Naive thymus-derived CD8-positive, alpha-beta T cell (primary cell): ENCODE results near the gene GRIK4. TPM values are rescaled to one million over a fixed set of nuclear protein-coding genes. Genes with fewer than 3 reads are reported as not detected.

Experiments
- ATAC-seq, 2 donors: fragments of 150-1000 bp; cut with Tn5 transposase in 1 of 2; sonication (Bioruptor Pico), chemical (Tn5 transposase) in 1 of 2; 1 replicate in 1 of 2; 2 replicates in 1 of 2; pipeline ENCODE4 v1.10.0; 2021; ENCODE audit warnings: mild to moderate bottlenecking in 2 of 2, moderate library complexity in 2 of 2
- POLR2A ChIA-PET: fragments of 350-600 bp; sonication (Branson Sonifier 250); formaldehyde crosslinking; loops from one replicate; lab custom pipeline; 2021; ENCODE audit warnings: antibody characterized with exemption; lab: Charles Lee
- DNase-seq, 10 donors: peaks; one replicate each; pipeline versions ENCODE4 v3.0.0 to v3.0.0-alpha.2; 2020 to 2022
- H3K27ac Mint-ChIP-seq, 10 donors: one replicate each; pipeline ENCODE4 v1.8.0; 2020 to 2022; ENCODE audit warnings: mild to moderate bottlenecking in 10 of 10, mixed read lengths in 10 of 10, moderate library complexity in 4 of 10, inconsistent platforms in 1 of 10
- H3K27me3 Mint-ChIP-seq, 5 donors: one replicate each; pipeline ENCODE4 v1.8.0; 2021 to 2022; ENCODE audit warnings: mixed read lengths in 5 of 5
- H3K36me3 Mint-ChIP-seq, 3 donors: one replicate each; pipeline ENCODE4 v1.8.0; 2020 to 2022; ENCODE audit warnings: mixed read lengths in 3 of 3, mild to moderate bottlenecking in 2 of 3, inconsistent platforms in 1 of 3
- H3K4me1 Mint-ChIP-seq, 4 donors: one replicate each; pipeline ENCODE4 v1.8.0; 2021 to 2022; ENCODE audit warnings: mixed read lengths in 4 of 4
- H3K4me3 Mint-ChIP-seq, 10 donors: one replicate each; pipeline ENCODE4 v1.8.0; 2020 to 2022; ENCODE audit warnings: mild to moderate bottlenecking in 10 of 10, mixed read lengths in 10 of 10, moderate library complexity in 6 of 10, inconsistent platforms in 1 of 10
- H3K9me3 Mint-ChIP-seq, 9 donors: one replicate each; pipeline ENCODE4 v1.8.0; 2020 to 2022; ENCODE audit warnings: mixed read lengths in 9 of 9, mild to moderate bottlenecking in 3 of 9, inconsistent platforms in 1 of 9, moderate library complexity in 1 of 9
- polyA plus RNA-seq, 3 donors: library from polyadenylated mRNA; unstranded; fragments of 300-500 nt; fragmentation: Illumina TruSeq; gene quantifications; one replicate each; pipeline ENCODE4 v1.2.3, GENCODE V29; 2021
- total RNA-seq, 8 experiments: library from RNA in 2 of 8; stranded (reverse) in 2 of 8; gene quantifications; one replicate each; pipeline ENCODE4 v1.2.3 and lab custom pipeline; 2021 to 2026

GRIK4 gene
- total and polyA plus RNA-seq, 5 experiments from 2014 or later, result not detected

DNA sequence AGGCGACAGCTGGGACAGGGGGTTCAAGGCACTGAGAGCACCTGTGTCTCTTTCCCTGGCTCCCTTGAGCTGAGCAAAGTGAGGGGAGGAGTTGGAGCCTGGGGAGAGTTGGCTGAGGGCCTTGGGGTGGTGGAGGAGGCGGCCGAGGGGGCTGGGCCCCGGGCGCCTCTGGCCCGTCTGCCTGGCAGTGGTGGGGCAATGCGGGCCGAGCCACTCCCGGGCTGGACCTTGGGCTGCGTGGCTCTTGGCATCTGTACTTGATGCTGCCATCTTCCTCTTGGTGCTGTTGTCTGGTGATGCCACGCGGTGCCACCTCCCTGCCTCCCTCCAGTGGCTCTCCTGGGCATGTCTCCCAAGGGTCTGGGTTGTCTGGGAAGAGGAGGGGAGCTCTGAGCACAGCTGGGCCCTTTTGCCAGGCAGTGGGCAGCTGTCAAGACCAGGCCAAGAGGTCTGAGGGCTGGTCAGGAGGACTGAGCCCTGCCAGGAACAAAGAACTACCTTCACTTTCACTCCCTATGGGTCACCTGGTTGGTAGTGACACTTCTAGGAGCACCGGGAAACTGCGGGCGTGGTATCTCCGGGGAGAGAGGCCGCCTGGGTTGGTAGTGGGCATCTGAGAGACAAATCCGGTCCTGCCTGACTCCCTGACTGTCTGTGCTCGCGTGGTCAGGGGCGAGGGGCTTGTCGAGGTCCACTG, 1.3 kb downstream of the GRIK4 start:
- no peak for ATAC-seq
- Mint-ChIP-seq H3K27ac (peak overlapping the region in 1 of 10 donors; percentile 27), H3K4me1 (peaks cover 3 to 6% (median 4%) of the 10 kb centered on the region in 4 donors), H3K36me3 (no peaks in the 10 kb centered on the region), H3K9me3 (peaks cover 0 to 2% (median 0%) of the 10 kb centered on the region in 9 donors), H3K4me3 (peak overlapping the region in 8 of 10 donors; percentile 23 to 70 (median 43)), H3K27me3 (peaks cover 49 to 93% (median 68%) of the 10 kb centered on the region in 5 donors)
- no peak for DNase-seq
- POLR2A ChIA-PET, result no interaction called here

DNA sequence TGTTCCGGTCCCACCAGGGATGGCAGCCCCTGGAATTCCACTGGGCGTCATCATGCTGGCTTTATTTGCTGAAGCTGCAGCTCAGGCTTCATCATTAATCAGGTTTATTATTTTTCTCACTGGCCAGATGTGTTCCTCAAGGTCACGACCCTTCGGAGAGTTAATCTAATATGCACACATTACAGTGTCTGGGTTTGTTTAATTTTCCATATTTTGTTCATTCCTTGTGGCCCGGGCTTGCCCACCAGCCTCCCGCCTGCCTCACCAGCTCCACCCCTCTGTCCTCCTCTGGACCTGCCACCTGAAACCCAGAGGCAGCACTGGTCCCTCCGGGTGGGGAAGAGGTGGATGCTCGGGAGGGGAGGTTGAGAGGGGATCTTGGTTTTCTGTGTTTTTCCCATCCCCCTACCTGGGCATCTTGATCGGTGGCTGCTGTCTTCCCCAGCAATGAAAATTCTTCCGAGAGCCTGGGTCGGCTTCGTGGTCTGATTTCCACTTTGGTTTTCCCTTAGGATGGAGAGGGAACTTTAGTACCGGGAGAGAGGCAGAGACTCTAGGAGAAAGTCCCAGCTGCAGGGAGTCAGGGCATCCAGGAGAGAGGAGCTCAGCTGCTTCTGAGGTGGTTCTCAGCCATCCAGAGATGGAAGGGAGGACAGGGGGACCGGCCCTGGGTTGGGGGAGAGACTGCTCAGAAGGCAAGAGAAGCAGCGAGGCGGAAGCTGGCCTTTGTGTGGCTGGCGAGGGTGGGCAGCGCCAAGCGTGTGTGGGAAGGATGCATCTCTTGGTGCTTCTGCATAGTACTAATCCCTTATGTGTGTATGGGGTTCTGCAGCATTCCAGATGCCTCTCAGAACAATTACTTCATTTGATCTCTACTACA, 2.1 kb downstream of the GRIK4 start:
- Mint-ChIP-seq H3K4me1 (peaks cover 3 to 6% (median 4%) of the 10 kb centered on the region in 4 donors), H3K36me3 (no peaks in the 10 kb centered on the region), H3K27me3 (peaks cover 44 to 88% (median 65%) of the 10 kb centered on the region in 5 donors), H3K4me3 (peak overlapping the region in 7 of 10 donors; percentile 36 to 62 (median 50)), H3K9me3 (peaks cover 0 to 2% (median 0%) of the 10 kb centered on the region in 9 donors), H3K27ac (no peak overlapping the region)
- no peak for ATAC-seq
- POLR2A ChIA-PET, result no interaction called here
- no peak for DNase-seq

DNA sequence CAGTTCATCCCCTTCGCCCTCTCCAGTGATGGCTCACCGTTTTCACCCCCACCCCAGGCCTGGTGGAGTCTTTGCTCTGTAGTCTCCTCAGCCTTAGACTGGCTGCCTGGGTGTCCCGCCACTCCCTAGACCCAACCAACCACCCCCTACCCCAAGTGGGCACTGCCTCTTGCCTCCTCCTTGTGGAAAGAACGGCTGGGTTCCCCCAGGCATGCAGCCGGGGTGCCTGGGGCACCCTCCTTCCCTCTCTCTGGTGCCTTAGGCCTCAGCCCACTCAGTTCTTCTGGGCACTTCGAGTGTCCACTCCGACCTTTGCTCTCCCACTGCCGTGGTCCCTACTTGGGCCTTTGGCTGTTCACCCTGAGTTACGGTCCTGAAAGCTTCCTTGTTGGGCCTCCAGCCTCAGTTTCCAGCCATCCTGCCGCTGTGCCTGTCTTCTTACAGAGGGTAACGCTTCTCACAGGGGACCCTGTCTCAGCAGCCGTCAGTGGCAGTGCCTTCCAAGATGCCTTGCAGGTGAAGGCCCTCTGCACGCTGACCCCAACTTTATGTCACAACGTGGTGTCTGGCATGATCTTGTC, 3.1 kb downstream of the GRIK4 start:
- Mint-ChIP-seq H3K4me3 (peak overlapping the region in 3 of 10 donors; percentile 7 to 78 (median 48)), H3K27me3 (peaks cover 39 to 79% (median 57%) of the 10 kb centered on the region in 5 donors), H3K36me3 (no peaks in the 10 kb centered on the region), H3K9me3 (no peaks in the 10 kb centered on the region), H3K4me1 (peaks cover 3 to 6% (median 4%) of the 10 kb centered on the region in 4 donors), H3K27ac (peak overlapping the region in 2 of 10 donors; percentile 36 to 67)
- POLR2A ChIA-PET, result no interaction called here
- DNase-seq (no peak), ATAC-seq (no peak)

DNA sequence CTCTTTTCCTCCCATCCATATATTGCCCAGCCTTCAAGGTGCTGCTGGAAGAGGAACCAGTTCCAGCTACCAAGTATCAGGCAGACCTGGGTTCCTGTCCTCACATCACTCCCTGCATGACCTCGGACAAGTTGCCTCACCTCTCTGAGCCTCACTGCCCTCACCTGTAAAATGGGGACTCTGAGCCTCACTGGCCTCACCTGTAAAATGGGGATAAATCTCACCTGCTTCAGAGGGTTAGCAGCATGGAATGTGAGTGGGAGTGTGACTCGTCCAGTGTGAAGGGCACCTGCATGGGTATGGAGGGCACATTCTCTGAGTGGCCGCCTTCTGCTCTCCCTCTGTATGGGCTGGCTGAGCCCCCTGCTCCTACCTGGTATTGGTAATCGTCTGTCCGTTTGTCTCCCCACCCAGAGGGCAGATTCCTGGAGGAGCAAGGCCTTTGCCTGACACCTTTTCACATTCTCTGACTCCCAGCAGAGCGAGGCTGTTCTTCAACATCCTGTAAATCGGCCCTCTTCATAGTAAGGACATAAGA, 3.7 kb downstream of the GRIK4 start:
- ATAC-seq (no peak), DNase-seq (no peak)
- peaks cover 3 to 6% (median 4%) of the 10 kb centered on the region in 4 donors for H3K4me1 Mint-ChIP-seq
- peak overlapping the region in 1 of 10 donors; percentile 26 for H3K4me3 Mint-ChIP-seq
- H3K36me3 Mint-ChIP-seq, result no peaks in the 10 kb centered on the region
- no peaks in the 10 kb centered on the region for H3K9me3 Mint-ChIP-seq
- POLR2A ChIA-PET, result no interaction called here
- peak overlapping the region in 1 of 10 donors; percentile 67 for H3K27ac Mint-ChIP-seq
- H3K27me3 Mint-ChIP-seq, result peaks cover 35 to 73% (median 53%) of the 10 kb centered on the region in 5 donors

DNA sequence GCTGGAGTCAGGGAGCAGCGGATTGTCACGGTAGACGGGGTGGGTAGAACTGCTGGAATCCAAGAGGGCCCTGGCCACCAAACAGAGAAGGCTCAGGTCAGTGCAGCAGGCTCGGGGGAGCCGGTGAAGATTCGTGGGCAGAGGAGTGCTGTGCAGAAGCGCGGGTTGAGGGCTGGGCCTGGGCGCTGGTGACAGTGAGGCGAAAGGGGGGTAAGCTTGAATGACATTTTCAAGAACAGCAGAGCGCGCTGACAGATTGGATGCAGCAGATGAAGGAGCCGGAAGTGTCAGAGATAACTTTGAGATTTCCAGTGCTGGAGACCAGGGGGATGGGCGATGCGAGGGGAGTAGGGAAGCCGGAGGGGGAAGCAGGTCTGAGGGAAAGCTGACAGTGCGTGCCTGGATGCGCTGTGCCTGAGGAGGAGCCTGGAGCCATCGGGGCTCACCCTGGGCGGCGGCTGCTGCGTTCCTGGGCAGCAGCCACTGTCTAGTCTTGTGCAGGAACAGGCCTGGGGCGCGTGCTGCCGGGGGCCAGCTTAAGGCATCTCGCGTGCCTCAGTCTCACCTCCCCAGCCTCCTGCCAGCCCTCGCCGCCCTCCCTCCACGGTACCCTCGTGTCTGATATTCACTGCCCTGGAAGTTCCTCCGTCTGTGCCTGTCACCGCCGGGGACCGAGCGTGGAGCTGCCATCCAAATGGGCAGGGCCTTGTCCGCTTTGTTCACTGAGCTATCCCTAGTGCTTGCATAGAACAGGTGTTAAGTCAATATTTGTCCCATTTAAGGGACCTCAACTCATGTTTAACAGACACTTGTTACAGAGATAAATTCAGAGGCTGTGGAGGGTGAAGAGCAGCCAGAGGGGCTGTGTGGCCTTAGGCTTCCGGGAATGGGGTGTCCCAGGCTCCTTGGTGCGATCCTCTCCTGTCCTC, 5.2 kb downstream of the GRIK4 start:
- Mint-ChIP-seq H3K36me3 (no peaks in the 10 kb centered on the region), H3K27me3 (peaks cover 29 to 66% (median 48%) of the 10 kb centered on the region in 5 donors), H3K4me1 (peaks cover 0 to 6% (median under 1%) of the 10 kb centered on the region in 4 donors), H3K9me3 (no peaks in the 10 kb centered on the region), H3K4me3 (no peak overlapping the region), H3K27ac (peak overlapping the region in 1 of 10 donors; percentile 10)
- no peak for ATAC-seq
- no peak for DNase-seq
- POLR2A ChIA-PET, result no interaction called here

DNA sequence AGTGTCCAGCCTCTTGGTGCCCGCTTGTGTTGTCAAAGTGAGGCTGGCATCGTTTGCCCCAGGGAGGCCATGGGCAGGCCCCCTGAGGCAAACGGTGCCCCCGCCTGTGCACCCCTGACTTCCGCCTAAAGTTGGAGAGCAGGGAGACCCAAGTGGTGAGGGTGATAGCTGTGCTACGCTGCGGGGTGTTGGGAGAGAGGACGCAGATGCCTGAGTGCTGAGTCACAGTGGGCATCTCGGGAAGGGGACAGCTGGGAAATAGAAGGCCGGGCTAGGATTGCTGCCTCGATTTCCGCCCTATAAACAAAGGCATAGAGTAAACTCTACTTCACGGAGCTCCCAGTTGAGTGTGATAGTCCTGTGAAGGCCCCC, 5.8 kb downstream of the GRIK4 start:
- peaks cover 32 to 70% (median 51%) of the 10 kb centered on the region in 5 donors for H3K27me3 Mint-ChIP-seq

DNA sequence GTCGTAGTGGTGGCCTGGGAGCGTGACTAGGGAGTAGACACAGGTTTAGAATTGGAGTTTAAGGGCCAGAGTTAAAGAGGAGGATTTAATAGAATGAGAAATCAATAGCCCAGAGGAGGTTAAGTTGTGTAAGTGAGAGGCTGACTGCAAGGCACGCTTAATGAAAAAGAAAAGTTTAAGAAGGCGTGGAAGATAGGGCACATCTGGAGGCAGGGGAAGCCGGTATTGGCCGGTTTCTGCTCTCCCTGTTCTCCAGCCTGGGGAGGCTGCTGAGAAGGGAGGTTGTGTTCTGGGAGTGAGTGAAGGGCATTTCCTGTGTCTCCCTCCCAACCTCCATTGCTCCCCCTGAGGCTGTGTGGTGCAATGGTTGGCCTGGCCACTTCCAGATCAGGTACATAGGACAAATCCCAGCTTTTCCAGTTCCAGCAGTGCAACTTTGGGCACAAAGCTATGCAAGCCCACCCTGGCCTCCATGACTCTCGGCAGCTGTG, 6.3 kb downstream of the GRIK4 start:
- POLR2A ChIA-PET, result no interaction called here
- no peak overlapping the region for H3K27ac Mint-ChIP-seq
- peaks cover 0 to under 1% (median 0%) of the 10 kb centered on the region in 9 donors for H3K9me3 Mint-ChIP-seq
- H3K27me3 Mint-ChIP-seq, result peaks cover 30 to 70% (median 52%) of the 10 kb centered on the region in 5 donors
- H3K36me3 Mint-ChIP-seq, result no peaks in the 10 kb centered on the region
- H3K4me3 Mint-ChIP-seq, result no peak overlapping the region
- DNase-seq (no peak), ATAC-seq (no peak)
- peaks cover 0 to 6% (median under 1%) of the 10 kb centered on the region in 4 donors for H3K4me1 Mint-ChIP-seq

More for the DNA sequence above, 5.8 kb downstream of the GRIK4 start:
- no peaks in the 10 kb centered on the region for H3K9me3 Mint-ChIP-seq
- no peak for DNase-seq
- H3K4me3 Mint-ChIP-seq, result no peak overlapping the region
- POLR2A ChIA-PET, result no interaction called here
- H3K4me1 Mint-ChIP-seq, result peaks cover 0 to 6% (median under 1%) of the 10 kb centered on the region in 4 donors
- ATAC-seq, result no peak
- no peaks in the 10 kb centered on the region for H3K36me3 Mint-ChIP-seq
- H3K27ac Mint-ChIP-seq, result peak overlapping the region in 1 of 10 donors; percentile 50

DNA sequence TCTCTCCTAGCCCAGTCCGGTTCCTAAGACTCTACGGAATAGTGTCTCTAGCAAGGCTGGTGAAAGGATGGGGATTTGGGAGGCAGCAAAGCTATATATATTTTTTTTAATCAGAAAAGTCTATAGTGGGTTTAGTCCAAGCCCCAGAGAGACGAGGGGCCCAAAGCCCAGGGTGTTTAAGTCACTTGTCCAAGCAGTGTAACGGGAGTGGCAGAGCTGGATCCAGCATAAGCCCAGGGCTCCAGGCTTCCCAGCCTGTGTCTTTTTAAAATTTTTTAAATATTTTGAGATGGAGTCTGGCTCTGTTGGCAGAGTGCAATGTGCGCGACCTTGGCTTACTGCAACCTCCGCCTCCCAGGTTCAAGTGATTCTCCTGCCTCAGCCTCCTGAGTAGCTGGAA, 6.8 kb downstream of the GRIK4 start:
- H3K36me3 Mint-ChIP-seq, result no peaks in the 10 kb centered on the region
- peaks cover 0 to 6% (median 0%) of the 10 kb centered on the region in 4 donors for H3K4me1 Mint-ChIP-seq
- peaks cover 27 to 68% (median 50%) of the 10 kb centered on the region in 5 donors for H3K27me3 Mint-ChIP-seq
- DNase-seq, result no peak
- peaks cover 0 to 2% (median 0%) of the 10 kb centered on the region in 9 donors for H3K9me3 Mint-ChIP-seq
- POLR2A ChIA-PET, result no interaction called here
- no peak for ATAC-seq
- no peak overlapping the region for H3K4me3 Mint-ChIP-seq
- no peak overlapping the region for H3K27ac Mint-ChIP-seq

DNA sequence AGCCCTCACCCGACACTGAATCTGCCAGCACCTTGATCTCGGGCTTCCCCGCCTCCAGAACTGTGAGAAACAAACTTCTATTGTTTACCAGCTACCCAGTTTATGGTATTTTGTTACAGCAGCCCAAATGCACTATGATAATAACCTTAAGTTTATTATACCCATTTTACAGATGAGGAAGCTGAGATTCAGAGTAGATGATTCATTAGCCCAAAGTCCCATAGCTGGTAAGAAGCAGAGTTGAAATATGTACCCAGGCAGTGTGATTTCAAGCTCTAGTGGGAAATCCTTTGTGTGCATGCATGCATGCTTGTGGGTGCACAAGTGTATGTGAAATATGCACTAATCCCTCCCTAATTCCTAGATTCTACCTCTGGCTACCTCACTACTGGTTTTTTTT, 7.9 kb downstream of the GRIK4 start:
- H3K4me1 Mint-ChIP-seq, result peaks cover 0 to 6% (median 0%) of the 10 kb centered on the region in 4 donors
- peak overlapping the region in 1 of 10 donors; percentile 2 for H3K4me3 Mint-ChIP-seq
- DNase-seq (no peak), ATAC-seq (no peak)
- H3K36me3 Mint-ChIP-seq, result no peaks in the 10 kb centered on the region
- peaks cover 0 to 2% (median 0%) of the 10 kb centered on the region in 9 donors for H3K9me3 Mint-ChIP-seq
- peaks cover 19 to 63% (median 48%) of the 10 kb centered on the region in 5 donors for H3K27me3 Mint-ChIP-seq
- POLR2A ChIA-PET, result no interaction called here
- no peak overlapping the region for H3K27ac Mint-ChIP-seq

DNA sequence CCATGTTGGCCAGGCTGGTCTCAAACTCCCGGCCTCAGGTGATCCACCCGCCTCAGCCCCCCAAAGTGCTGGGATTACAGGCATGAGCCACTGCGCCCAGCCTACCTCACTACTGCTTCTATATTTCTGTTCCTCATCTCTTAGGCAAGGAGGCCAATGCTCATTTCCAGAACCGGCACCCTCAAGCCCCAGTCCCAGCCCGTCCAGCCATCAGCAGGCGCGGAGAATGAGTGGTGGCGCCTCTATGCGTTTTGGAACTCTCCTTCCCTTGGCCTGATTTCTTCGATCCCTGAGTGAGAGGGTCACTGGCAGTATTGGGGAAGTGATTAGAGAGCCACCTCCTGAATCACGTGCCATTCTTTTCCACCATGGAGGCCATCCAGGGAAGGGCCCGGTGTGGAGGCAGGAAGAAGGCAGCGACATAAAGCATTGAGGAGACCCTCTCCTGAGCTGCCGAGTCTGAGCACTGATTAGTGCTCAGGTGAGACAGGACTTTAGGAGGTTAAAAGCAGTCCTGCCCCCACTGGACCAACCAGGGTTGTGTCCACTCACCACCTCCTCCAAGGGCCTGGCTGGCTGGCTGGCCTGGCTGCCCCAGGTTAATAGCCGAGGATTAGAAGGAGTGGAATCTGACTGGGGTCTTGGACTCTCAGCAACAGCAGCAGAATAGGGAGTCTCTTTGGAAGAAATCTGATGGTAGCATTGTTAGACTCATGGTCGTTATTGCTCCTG, 8.7 kb downstream of the GRIK4 start:
- no peak overlapping the region for H3K4me3 Mint-ChIP-seq
- H3K27me3 Mint-ChIP-seq, result peaks cover 12 to 62% (median 44%) of the 10 kb centered on the region in 5 donors
- ATAC-seq (no peak), DNase-seq (no peak)
- no peaks in the 10 kb centered on the region for H3K36me3 Mint-ChIP-seq
- H3K4me1 Mint-ChIP-seq, result peaks cover 0 to 6% (median 0%) of the 10 kb centered on the region in 4 donors
- peaks cover 0 to 2% (median 0%) of the 10 kb centered on the region in 9 donors for H3K9me3 Mint-ChIP-seq
- POLR2A ChIA-PET, result no interaction called here
- no peak overlapping the region for H3K27ac Mint-ChIP-seq

DNA sequence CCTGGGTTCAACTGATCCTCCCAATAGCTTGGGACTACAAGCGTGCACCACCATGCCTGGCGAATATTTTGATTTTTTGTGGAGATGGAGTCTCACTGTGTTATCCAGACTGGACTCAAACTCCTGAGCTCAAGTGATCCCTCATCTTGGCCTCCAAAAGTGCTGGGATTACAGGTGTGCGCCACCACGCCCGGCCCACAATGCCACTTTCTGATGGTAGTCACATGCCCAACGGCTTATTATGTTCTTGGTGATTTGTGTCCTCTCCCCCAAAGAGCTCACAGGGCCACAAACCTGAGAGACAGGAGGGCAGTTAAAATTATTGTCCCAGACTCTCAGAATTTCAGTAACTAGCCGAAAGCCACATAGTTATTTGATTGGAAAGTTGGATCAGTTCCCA, 9.6 kb downstream of the GRIK4 start:
- DNase-seq (no peak), ATAC-seq (no peak)
- Mint-ChIP-seq H3K4me3 (no peak overlapping the region), H3K9me3 (peaks cover 0 to 2% (median 0%) of the 10 kb centered on the region in 9 donors), H3K36me3 (no peaks in the 10 kb centered on the region), H3K27me3 (peaks cover 8 to 58% (median 35%) of the 10 kb centered on the region in 5 donors), H3K4me1 (peaks cover 0 to 6% (median 0%) of the 10 kb centered on the region in 4 donors), H3K27ac (no peak overlapping the region)
- POLR2A ChIA-PET, result no interaction called here
